PC-9 (cell line): ENCODE data around the gene CDK9. TPM values are rescaled to one million over a fixed set of nuclear protein-coding genes. Genes with fewer than 3 reads are reported as not detected.

Source experiments
- BruUV-seq: library from RNA; stranded (reverse); fragments of 400-500 nt; replicated peaks from 2 replicates; lab custom pipeline; 2021; lab: Mats Ljungman, UMichigan
- CTCF ChIA-PET: fragments of 300-600 bp; sonication (Branson Sonifier 250); formaldehyde crosslinking; loops from one replicate; lab custom pipeline; 2022; ENCODE audit warnings: antibody characterized with exemption; lab: Charles Lee
- POLR2A ChIA-PET: fragments of 300-600 bp; sonication (Branson Sonifier 250); formaldehyde crosslinking; loops from one replicate; lab custom pipeline; 2022; ENCODE audit warnings: antibody characterized with exemption; ENCODE audit not compliant: unreplicated experiment; lab: Charles Lee
- DNase-seq, 2 experiments: peaks; one replicate each; pipeline versions ENCODE4 v3.0.0 to v3.0.0-alpha.2; 2015 to 2022; ENCODE audit warnings: mixed read lengths in 1 of 2
- H2AFZ ChIP-seq: fragments of 200-600 bp; sonication (generic); 2 replicates; pipeline ENCODE4 v1.8.1; 2017; ENCODE audit warnings: antibody characterized with exemption
- H3F3A ChIP-seq: fragments of 200-600 bp; sonication (generic); 2 replicates; pipeline ENCODE4 v1.8.1; 2017; ENCODE audit warnings: antibody characterized with exemption, mild to moderate bottlenecking, low read depth; ENCODE audit not compliant: insufficient read depth
- H3K27ac ChIP-seq: fragments of 200-600 bp; sonication (generic); 2 replicates; pipeline ENCODE4 v1.6.1; 2016; ENCODE audit warnings: mixed run types
- H3K27me3 ChIP-seq: fragments of 200-600 bp; sonication (generic); 2 replicates; pipeline ENCODE4 v1.6.1; 2016; ENCODE audit warnings: low read depth, mixed run types; ENCODE audit not compliant: insufficient read depth
- H3K36me3 ChIP-seq: fragments of 200-600 bp; sonication (generic); 2 replicates; pipeline ENCODE4 v1.6.1; 2016; ENCODE audit warnings: low read depth, mixed run types
- H3K4me1 ChIP-seq: fragments of 200-600 bp; sonication (generic); replicated peaks from 2 replicates; pipeline ENCODE4 v1.6.1; 2016; ENCODE audit warnings: mixed run types; ENCODE audit not compliant: insufficient read depth
- H3K4me2 ChIP-seq: fragments of 200-600 bp; sonication (generic); 2 replicates; pipeline ENCODE4 v1.6.1; 2017; ENCODE audit warnings: mixed run types
- H3K4me3 ChIP-seq: fragments of 200-600 bp; sonication (generic); 2 replicates; pipeline ENCODE4 v1.6.1; 2016; ENCODE audit warnings: mixed run types
- H3K79me2 ChIP-seq: fragments of 200-600 bp; sonication (generic); 2 replicates; pipeline ENCODE4 v1.6.1; 2017; ENCODE audit warnings: low read depth, mixed run types
- H3K9me2 ChIP-seq: fragments of 200-600 bp; sonication (generic); 2 replicates; pipeline ENCODE4 v1.8.1; 2017; ENCODE audit warnings: mild to moderate bottlenecking; ENCODE audit not compliant: insufficient read depth
- H3K9me3 ChIP-seq: fragments of 200-600 bp; sonication (generic); 2 replicates; pipeline ENCODE4 v1.8.1; 2016; ENCODE audit warnings: low read depth; ENCODE audit not compliant: insufficient read depth
- H4K20me1 ChIP-seq: fragments of 200-600 bp; sonication (generic); 2 replicates; pipeline ENCODE4 v1.8.1; 2017; ENCODE audit not compliant: insufficient read depth
- EZH2 ChIP-seq: fragments of 200-600 bp; sonication (generic); IDR thresholded peaks from 2 replicates; pipeline ENCODE4 v1.8.0; 2017; ENCODE audit warnings: antibody characterized with exemption, low read depth
- intact Hi-C: fragments of 100-400 bp; cut with micrococcal nuclease; formaldehyde crosslinking; loops from one replicate; pipeline ENCODE4 v1.10.0; 2022; ENCODE audit not compliant: unreplicated experiment
- total RNA-seq: library from RNA; stranded (reverse); gene quantifications from 2 replicates; pipeline ENCODE4 v1.2.3, GENCODE V29; 2021
- TF ChIP-seq, protein P1 (sequence below): fragments of 200-600 bp; sonication (generic); conservative IDR thresholded peaks from 2 replicates; pipeline ENCODE4 v1.6.1; 2017; ENCODE audit warnings: mixed run types, antibody characterized with exemption, mild to moderate bottlenecking, moderate library complexity

The CDK9 gene
- total RNA-seq, 1 experiment from 2014 or later, result 93.8 TPM

DNA sequence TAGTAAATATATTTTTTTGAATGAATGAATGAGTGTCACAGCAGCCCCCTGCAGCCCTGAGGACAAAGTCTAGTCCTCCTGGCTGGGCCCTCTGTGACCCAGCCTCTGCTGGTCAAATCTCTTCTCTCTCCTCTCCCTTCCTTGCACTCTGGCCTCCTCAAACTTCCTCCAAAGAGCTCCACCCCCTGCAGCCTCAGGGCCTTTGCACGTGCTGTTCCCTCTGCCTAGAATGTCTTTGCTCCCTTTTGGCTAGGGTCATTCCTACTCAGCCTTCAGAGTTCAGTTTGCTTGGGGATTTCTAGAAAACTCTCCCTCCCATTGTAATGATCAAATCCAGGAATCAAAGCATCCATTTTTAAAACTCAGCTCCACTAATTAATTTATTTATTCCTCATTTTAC lies 20.4 kb upstream of the CDK9 start:
- ChIA-PET POLR2A (interaction anchor here (0.7 kb wide), 1 partner anchor 661 kb away, joined by 3 read pairs; no protein-coding TSS in a partner anchor), CTCF (interaction anchor here (1.3 kb wide), 1 partner anchor 10 kb away, joined by 3 read pairs; no protein-coding TSS in a partner anchor)
- BruUV-seq, result no TSS peak
- Histone ChIP-seq H4K20me1 (no peaks in the 10 kb centered on the region), H3K4me3 (no peak overlapping the region), H3K4me2 (no peak overlapping the region), H3F3A (no peaks in the 10 kb centered on the region), H3K27me3 (peaks cover 35% of the 10 kb centered on the region), H3K79me2 (no peaks in the 10 kb centered on the region), H3K9me3 (no peaks in the 10 kb centered on the region), H3K27ac (no peak overlapping the region), H3K36me3 (no peaks in the 10 kb centered on the region), H3K4me1 (peaks cover 3% of the 10 kb centered on the region), H3K9me2 (no peaks in the 10 kb centered on the region), H2AFZ (no peak overlapping the region)
- no peak for DNase-seq
- TF ChIP-seq, protein P1, sequence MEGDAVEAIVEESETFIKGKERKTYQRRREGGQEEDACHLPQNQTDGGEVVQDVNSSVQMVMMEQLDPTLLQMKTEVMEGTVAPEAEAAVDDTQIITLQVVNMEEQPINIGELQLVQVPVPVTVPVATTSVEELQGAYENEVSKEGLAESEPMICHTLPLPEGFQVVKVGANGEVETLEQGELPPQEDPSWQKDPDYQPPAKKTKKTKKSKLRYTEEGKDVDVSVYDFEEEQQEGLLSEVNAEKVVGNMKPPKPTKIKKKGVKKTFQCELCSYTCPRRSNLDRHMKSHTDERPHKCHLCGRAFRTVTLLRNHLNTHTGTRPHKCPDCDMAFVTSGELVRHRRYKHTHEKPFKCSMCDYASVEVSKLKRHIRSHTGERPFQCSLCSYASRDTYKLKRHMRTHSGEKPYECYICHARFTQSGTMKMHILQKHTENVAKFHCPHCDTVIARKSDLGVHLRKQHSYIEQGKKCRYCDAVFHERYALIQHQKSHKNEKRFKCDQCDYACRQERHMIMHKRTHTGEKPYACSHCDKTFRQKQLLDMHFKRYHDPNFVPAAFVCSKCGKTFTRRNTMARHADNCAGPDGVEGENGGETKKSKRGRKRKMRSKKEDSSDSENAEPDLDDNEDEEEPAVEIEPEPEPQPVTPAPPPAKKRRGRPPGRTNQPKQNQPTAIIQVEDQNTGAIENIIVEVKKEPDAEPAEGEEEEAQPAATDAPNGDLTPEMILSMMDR, result no peak
- no peak for TF ChIP-seq EZH2
- intact Hi-C loops, result no loop called here

- Histone ChIP-seq H3K4me2 (no peak overlapping the region), H3K4me1 (peaks cover 7% of the 10 kb centered on the region), H2AFZ (no peak overlapping the region), H3K27me3 (peaks cover 15% of the 10 kb centered on the region), H3K36me3 (no peaks in the 10 kb centered on the region), H3F3A (peaks cover 6% of the 10 kb centered on the region; the same call in 1 of the 2 replicates), H3K79me2 (no peaks in the 10 kb centered on the region), H3K27ac (no peak overlapping the region), H3K9me2 (no peaks in the 10 kb centered on the region), H3K4me3 (no peak overlapping the region), H4K20me1 (no peaks in the 10 kb centered on the region), H3K9me3 (no peaks in the 10 kb centered on the region)
- no peak for DNase-seq
- no TSS peak for BruUV-seq
- TF ChIP-seq EZH2, result no peak
- TF ChIP-seq, protein P1, result no peak
- intact Hi-C loops, result no loop called here
- POLR2A ChIA-PET, result no interaction called here
- CTCF ChIA-PET, result interaction anchor here (0.6 kb wide), 1 partner anchor 267 kb away, joined by 3 read pairs; no protein-coding TSS in a partner anchor
Measured at GRCh38 chr9:127767410-127767809, 18.4 kb upstream of the CDK9 start.

DNA sequence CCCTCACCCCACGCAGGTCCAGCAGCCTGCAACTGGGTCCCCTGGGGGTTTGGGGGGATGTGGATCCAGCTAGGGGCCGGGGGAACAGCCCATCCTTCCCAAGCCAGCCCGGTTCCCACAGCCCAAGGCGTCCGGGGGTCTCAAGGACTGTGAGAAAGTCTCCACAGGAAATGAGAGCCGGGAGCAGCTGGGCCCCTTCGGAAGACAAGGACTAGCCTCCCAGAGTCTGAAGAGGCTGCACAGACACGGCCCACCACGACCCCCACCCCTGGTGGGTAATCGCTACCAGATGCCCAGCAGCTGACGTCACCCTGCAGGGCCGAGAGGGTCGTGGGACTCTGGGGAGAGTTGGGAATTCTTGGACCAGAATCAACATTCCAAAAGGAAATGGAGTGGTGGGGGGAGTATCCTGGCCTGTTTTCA lies 17.9 kb upstream of the CDK9 start:
- CTCF ChIA-PET, result interaction anchor here (0.6 kb wide), 1 partner anchor 267 kb away, joined by 3 read pairs; no protein-coding TSS in a partner anchor
- no peak overlapping the region for H3K4me3 ChIP-seq

More for the DNA sequence above, 17.9 kb upstream of the CDK9 start:
- Histone ChIP-seq H3K27ac (no peak overlapping the region), H3K4me2 (no peak overlapping the region), H3F3A (peaks cover 6% of the 10 kb centered on the region; the same call in 1 of the 2 replicates), H3K9me3 (no peaks in the 10 kb centered on the region), H3K79me2 (no peaks in the 10 kb centered on the region), H3K4me1 (peaks cover 7% of the 10 kb centered on the region), H3K36me3 (no peaks in the 10 kb centered on the region), H2AFZ (no peak overlapping the region), H3K9me2 (no peaks in the 10 kb centered on the region), H3K27me3 (peaks cover 10% of the 10 kb centered on the region), H4K20me1 (no peaks in the 10 kb centered on the region)
- no peak for TF ChIP-seq EZH2
- TF ChIP-seq, protein P1, result no peak
- POLR2A ChIA-PET, result no interaction called here
- DNase-seq, result no peak
- intact Hi-C loops, result no loop called here
- BruUV-seq, result no TSS peak
